Measurements from ENCODE around the gene ARL6IP4.

The ARL6IP4 gene

DNA sequence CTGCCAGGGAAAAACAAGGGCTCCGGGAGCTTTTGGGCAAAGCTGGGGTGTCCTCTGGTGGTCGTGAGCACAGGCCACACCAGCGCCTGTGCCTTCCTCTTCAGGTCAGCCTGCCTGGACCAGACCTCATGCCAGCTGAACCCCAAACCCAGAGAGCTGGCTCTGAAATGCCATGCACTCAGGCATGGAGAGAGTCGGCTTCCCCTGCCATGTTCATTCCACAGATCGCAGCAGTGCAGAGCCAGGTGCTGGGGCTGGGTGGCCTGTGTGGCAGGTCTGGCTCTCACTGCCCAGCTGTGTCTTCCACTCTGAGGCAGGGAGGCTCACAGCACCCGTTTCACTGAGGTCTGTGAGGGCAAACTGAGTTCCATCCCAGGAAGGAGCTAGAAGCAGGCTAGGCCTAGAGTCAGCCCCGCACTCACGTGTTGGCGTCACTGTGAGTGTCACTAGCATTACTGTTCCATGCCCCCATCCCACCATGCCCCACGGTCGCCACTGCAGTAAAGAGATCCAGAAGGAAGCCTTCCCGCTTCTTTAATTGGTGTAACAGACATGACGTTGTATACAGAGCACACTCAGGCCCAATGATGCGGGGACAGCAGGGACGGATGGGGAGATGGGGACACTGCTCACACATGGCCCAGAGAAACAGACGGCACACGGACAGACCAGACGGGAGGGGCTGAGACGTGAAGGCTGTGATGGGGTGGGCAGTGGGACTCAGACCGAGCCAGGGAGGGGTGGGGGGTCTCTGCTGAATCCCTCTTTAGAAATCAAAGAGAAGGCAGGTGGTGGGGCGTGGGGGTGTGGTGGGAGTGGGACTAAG lies 2.7 kb downstream of the ARL6IP4 start:
- TF ChIP-seq POLR2AphosphoS5 (IDR thresholded peaks at IDR 0.05; ENCODE audit: low read depth, low read length), result 0 out of 2 replicates have a peak, but pooled peaks have one; percentile 7
- TF ChIP-seq, protein P1, sequence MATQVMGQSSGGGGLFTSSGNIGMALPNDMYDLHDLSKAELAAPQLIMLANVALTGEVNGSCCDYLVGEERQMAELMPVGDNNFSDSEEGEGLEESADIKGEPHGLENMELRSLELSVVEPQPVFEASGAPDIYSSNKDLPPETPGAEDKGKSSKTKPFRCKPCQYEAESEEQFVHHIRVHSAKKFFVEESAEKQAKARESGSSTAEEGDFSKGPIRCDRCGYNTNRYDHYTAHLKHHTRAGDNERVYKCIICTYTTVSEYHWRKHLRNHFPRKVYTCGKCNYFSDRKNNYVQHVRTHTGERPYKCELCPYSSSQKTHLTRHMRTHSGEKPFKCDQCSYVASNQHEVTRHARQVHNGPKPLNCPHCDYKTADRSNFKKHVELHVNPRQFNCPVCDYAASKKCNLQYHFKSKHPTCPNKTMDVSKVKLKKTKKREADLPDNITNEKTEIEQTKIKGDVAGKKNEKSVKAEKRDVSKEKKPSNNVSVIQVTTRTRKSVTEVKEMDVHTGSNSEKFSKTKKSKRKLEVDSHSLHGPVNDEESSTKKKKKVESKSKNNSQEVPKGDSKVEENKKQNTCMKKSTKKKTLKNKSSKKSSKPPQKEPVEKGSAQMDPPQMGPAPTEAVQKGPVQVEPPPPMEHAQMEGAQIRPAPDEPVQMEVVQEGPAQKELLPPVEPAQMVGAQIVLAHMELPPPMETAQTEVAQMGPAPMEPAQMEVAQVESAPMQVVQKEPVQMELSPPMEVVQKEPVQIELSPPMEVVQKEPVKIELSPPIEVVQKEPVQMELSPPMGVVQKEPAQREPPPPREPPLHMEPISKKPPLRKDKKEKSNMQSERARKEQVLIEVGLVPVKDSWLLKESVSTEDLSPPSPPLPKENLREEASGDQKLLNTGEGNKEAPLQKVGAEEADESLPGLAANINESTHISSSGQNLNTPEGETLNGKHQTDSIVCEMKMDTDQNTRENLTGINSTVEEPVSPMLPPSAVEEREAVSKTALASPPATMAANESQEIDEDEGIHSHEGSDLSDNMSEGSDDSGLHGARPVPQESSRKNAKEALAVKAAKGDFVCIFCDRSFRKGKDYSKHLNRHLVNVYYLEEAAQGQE (IDR thresholded peaks at IDR 0.05; ENCODE audit: insufficient read depth in 1 of 2, low read depth in 2 of 2, low read length in 2 of 2), result no peak

DNA sequence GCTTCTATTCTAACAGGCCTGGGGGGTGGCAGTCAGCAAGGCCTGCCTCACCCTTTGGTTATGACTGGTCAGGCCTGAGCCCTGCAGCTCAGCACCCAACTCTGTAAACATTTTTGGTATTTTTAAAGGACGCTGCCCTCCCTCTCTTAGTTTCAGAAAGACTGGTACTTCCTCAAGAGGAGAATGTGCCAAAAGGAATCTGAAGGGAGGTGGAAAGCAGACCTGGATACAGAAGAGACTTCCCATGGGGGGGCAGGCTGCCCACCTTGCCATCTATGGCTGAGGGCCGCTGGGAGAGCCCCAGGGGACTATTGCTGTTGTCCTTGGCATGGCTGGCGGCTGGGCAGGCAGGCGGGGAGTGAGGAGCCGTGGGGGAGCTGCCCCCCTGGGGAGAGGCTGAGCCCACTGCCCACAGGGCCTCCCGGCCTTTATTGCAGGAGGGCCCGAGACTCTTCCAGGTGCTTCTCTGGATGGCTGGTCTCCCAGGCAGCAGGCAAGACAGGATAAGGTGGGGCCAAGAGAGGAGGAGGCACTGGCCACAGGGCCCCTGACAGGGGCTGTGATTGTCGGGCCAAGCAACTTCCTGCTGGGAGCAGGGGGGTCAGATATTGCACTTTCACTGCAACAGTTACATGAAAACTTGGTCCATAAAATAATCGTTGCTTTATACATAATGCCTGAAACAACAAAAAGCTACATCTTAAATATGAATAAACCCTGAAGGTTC lies 3.5 kb downstream of the ARL6IP4 start:
- TF ChIP-seq, protein P1 (IDR thresholded peaks at IDR 0.05; ENCODE audit: insufficient read depth in 1 of 2, low read depth in 2 of 2, low read length in 2 of 2), result no peak
- no peak for TF ChIP-seq SIN3A (IDR thresholded peaks at IDR 0.05; ENCODE audit: borderline replicate concordance, insufficient read depth, low read length)
- no peak for TF ChIP-seq TAF1 (IDR thresholded peaks at IDR 0.05; ENCODE audit: borderline replicate concordance, insufficient read depth, low read length)
- no peak for TF ChIP-seq FOXP2 (optimal IDR thresholded peaks at IDR 0.05; ENCODE audit: borderline replicate concordance, extremely low read depth, extremely low read length, insufficient read depth)
- no peak for TF ChIP-seq POLR2AphosphoS5 (IDR thresholded peaks at IDR 0.05; ENCODE audit: low read depth, low read length)

DNA sequence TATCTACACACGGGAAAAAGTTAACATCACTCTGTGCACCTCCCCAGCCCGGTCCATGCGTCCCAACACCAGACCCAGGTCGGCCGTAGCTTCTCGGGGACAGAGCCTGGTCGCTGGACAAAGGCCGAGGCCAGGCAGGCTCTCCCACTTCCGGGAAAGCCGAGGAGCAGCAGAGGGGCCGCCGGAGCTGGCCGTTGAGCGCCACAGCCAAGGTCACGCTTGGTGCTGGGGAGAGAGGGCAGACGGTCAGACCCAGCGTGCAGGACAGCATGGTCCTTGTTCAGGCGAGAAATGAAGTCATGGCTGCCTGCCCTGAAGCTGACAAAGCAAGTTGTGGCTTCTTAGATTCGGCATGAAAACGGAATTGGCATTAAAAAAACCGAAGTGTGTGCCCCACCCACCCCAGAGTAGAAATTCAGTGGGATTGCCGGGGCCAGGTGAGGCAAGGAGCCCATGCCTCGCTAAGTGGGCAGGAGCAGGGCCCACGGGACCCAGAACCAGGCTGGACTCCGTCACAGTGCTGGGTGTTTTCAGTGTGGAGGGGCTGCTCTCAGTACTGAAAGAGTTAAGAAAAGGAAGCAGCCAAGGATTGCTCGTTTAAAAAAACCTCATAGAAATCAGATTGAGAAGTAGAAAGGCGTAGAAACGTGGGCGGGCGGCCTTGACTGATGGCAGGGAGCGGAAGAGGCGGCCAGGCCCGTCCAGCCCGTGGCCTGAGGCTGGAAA lies 4.3 kb downstream of the ARL6IP4 start:
- no peak for TF ChIP-seq TAF1 (IDR thresholded peaks at IDR 0.05; ENCODE audit: borderline replicate concordance, insufficient read depth, low read length)
- no peak for TF ChIP-seq POLR2AphosphoS5 (IDR thresholded peaks at IDR 0.05; ENCODE audit: low read depth, low read length)
- TF ChIP-seq, protein P1 (IDR thresholded peaks at IDR 0.05; ENCODE audit: insufficient read depth in 1 of 2, low read depth in 2 of 2, low read length in 2 of 2), result no peak
- no peak for TF ChIP-seq FOXP2 (optimal IDR thresholded peaks at IDR 0.05; ENCODE audit: borderline replicate concordance, extremely low read depth, extremely low read length, insufficient read depth)
- no peak for TF ChIP-seq SIN3A (IDR thresholded peaks at IDR 0.05; ENCODE audit: borderline replicate concordance, insufficient read depth, low read length)

DNA sequence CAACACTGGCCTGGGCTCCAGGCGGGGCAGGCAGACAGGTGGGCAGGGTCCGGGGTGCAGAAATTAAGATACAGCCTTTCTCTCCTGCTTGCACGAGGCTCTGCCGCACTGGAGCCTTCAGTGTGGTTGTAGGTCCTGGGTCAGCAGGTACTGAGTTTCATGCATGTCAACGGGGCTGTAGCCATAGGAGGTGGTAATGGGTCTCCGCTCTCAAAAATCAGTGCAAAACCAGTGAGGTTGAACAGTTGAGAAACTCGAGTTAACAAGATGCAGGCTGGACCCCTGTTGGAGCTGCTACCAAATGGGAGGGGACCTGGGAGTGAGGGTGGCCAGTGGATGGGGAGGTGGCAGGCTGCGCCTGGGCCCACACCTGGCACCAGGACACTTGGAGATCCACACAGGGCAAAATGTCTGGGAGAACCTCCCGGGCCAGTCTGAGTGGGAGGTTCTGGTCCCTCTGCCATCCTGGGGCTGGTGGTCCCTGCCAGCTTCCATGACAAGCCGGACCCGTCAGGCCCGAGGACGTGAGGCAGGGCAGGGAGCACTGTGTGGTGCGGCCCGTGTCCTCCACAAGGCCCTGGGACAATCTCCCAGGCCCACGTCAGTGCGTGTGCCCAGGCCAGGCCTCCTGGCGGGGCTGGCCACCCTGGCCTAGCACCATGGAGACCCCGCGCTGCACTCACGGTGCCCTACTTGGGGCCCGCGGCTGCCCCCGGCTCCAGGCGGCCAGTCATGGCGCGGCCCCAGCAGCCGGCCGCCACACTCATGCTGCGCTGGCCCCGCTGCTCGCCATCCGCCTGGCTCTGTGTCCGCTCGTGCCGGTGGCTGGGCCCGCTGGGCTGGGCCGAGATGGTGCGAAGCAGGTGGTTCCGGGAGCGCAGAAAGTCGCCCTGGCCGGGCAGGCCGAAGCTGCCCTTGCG lies 5.1 kb downstream of the ARL6IP4 start:
- TF ChIP-seq, protein P1 (IDR thresholded peaks at IDR 0.05; ENCODE audit: insufficient read depth in 1 of 2, low read depth in 2 of 2, low read length in 2 of 2), result no peak
- no peak for TF ChIP-seq SIN3A (IDR thresholded peaks at IDR 0.05; ENCODE audit: borderline replicate concordance, insufficient read depth, low read length)
- TF ChIP-seq POLR2AphosphoS5 (IDR thresholded peaks at IDR 0.05; ENCODE audit: low read depth, low read length), result no peak
- no peak for TF ChIP-seq FOXP2 (optimal IDR thresholded peaks at IDR 0.05; ENCODE audit: borderline replicate concordance, extremely low read depth, extremely low read length, insufficient read depth)
- TF ChIP-seq TAF1 (IDR thresholded peaks at IDR 0.05; ENCODE audit: borderline replicate concordance, insufficient read depth, low read length), result no peak

Measured in PFSK-1 (cell line).